Measurements from ENCODE around the gene SLC35G6. TPM values are rescaled to one million over a fixed set of nuclear protein-coding genes. Genes with fewer than 3 reads are reported as not detected.

Gene SLC35G6
- total and polyA plus RNA-seq, 2 of the 13 experiments (the other 11 are each of a cell fraction or from before 2014, with no cell fraction given) = 0.07 TPM; not detected in 1

DNA sequence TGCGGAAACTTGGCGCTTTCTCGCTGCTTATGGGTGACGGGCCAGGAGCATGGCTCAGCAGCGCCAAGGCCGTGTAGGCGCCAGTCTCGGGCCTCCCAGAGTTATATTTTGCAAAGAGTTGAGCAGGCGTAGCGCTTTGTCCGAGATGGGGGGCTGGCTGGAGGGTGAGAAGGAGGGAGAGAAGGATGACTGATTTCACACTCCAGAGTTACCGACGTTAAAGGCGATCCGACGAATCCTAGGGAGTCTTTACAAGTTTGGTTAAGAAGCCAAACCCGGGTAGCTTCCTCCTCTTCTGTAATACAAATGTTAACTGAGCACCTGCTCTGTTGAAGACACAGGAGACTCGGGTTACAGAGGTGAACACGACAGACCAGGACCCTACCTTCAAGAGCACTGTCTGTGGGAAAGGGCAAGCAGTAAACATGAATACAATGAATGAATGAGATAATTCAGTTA, 3.7 kb downstream of the SLC35G6 start (continued):
- TF ChIP-seq, protein P1, sequence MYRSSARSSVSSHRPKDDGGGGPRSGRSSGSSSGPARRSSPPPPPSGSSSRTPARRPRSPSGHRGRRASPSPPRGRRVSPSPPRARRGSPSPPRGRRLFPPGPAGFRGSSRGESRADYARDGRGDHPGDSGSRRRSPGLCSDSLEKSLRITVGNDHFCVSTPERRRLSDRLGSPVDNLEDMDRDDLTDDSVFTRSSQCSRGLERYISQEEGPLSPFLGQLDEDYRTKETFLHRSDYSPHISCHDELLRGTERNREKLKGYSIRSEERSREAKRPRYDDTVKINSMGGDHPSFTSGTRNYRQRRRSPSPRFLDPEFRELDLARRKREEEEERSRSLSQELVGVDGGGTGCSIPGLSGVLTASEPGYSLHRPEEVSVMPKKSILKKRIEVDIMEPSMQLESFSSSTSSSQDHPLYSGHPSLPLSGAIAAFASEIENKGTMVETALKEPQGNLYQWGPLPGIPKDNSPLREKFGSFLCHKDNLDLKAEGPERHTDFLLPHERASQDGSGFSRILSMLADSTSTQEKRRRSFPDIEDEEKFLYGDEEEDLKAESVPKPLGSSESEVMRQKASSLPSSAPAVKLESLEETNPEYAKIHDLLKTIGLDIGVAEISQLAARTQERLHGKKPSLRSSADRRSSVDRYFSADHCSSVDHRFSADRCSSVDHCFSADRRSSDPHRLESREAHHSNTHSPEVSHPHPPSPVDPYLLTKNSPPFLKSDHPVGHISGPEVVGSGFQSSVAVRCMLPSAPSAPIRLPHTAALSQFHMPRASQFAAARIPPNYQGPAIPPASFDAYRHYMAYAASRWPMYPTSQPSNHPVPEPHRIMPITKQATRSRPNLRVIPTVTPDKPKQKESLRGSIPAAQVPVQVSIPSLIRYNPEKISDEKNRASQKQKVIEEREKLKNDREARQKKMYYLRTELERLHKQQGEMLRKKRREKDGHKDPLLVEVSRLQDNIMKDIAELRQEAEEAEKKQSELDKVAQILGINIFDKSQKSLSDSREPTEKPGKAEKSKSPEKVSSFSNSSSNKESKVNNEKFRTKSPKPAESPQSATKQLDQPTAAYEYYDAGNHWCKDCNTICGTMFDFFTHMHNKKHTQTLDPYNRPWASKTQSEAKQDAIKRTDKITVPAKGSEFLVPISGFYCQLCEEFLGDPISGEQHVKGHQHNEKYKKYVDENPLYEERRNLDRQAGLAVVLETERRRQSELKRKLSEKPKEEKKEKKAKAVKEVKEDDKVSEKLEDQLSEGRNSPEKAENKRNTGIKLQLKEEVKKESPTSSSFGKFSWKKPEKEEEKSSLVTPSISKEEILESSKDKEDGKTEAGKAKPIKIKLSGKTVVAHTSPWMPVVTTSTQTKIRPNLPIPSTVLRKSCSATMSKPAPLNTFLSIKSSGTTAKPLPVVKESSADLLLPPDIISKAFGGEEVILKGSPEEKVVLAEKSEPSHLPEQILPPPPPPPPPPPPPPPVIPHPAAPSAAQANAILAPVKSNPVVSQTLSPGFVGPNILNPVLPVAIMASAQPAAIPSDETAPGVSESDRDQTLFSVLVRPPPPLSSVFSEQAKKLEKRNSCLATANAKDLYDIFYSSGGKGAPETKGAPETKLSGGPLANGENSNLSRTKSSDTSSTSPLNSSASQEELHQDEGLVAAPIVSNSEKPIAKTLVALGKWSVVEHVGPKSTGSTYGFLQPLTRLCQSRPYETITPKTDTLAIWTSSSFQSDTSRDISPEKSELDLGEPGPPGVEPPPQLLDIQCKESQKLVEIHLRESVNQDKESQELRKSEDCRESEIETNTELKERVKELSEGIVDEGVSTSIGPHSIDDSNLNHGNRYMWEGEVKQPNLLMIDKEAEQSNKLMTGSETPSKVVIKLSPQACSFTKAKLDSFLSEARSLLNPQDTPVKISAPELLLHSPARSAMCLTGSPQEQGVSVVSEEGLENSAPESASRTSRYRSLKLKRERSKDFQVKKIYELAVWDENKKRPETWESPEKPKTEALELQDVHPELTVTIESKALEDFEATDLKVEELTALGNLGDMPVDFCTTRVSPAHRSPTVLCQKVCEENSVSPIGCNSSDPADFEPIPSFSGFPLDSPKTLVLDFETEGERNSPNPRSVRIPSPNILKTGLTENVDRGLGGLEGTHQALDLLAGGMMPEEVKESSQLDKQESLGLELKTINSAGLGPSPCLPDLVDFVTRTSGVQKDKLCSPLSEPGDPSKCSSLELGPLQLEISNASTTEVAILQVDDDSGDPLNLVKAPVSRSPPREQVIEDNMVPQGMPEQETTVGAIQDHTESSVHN (CRISPR knock-in tag; IDR thresholded peaks at IDR 0.05) = peak; percentile 61; the same call in 1 of the 2 replicates
- TF ChIP-seq, protein P2, sequence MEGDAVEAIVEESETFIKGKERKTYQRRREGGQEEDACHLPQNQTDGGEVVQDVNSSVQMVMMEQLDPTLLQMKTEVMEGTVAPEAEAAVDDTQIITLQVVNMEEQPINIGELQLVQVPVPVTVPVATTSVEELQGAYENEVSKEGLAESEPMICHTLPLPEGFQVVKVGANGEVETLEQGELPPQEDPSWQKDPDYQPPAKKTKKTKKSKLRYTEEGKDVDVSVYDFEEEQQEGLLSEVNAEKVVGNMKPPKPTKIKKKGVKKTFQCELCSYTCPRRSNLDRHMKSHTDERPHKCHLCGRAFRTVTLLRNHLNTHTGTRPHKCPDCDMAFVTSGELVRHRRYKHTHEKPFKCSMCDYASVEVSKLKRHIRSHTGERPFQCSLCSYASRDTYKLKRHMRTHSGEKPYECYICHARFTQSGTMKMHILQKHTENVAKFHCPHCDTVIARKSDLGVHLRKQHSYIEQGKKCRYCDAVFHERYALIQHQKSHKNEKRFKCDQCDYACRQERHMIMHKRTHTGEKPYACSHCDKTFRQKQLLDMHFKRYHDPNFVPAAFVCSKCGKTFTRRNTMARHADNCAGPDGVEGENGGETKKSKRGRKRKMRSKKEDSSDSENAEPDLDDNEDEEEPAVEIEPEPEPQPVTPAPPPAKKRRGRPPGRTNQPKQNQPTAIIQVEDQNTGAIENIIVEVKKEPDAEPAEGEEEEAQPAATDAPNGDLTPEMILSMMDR (CRISPR knock-in tag; IDR thresholded peaks at IDR 0.05) = peak; percentile 61
- no peak for TF ChIP-seq AKAP8 (CRISPR knock-in tag; IDR thresholded peaks at IDR 0.05)
- TF ChIP-seq NR2F6 (IDR thresholded peaks at IDR 0.05) = no peak; the same call in 1 of the 2 replicates
- TF ChIP-seq NR2F6 (CRISPR knock-in tag; IDR thresholded peaks at IDR 0.05) = no peak
- TF ChIP-seq ZFX (CRISPR knock-in tag; IDR thresholded peaks at IDR 0.05; ENCODE audit: low read depth) = no peak
- no peak for TF ChIP-seq TBL1XR1 (IDR thresholded peaks at IDR 0.05; ENCODE audit: borderline replicate concordance, low read length, partially characterized antibody)
- peak; percentile 34 for TF ChIP-seq STAG1 (CRISPR knock-in tag; IDR thresholded peaks at IDR 0.05)
- TF ChIP-seq, protein P3, sequence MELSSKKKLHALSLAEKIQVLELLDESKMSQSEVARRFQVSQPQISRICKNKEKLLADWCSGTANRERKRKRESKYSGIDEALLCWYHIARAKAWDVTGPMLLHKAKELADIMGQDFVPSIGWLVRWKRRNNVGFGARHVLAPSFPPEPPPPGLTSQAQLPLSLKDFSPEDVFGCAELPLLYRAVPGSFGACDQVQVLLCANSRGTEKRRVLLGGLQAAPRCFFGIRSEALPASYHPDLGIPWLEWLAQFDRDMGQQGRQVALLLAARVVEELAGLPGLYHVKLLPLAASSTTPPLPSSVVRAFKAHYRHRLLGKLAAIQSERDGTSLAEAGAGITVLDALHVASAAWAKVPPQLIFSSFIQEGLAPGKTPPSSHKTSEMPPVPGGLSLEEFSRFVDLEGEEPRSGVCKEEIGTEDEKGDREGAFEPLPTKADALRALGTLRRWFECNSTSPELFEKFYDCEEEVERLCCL (CRISPR knock-in tag; IDR thresholded peaks at IDR 0.05; ENCODE audit: borderline replicate concordance) = no peak
- TF ChIP-seq ZSCAN12 (CRISPR knock-in tag; IDR thresholded peaks at IDR 0.05) = no peak
- TF ChIP-seq ZSCAN9 (CRISPR knock-in tag; IDR thresholded peaks at IDR 0.05; ENCODE audit: borderline replicate concordance) = no peak; the same call in 1 of the 2 replicates
- peak; percentile 66 for TF ChIP-seq TARDBP (CRISPR knock-in tag; IDR thresholded peaks at IDR 0.05)
- no peak for TF ChIP-seq ETV5 (CRISPR knock-in tag; IDR thresholded peaks at IDR 0.05; ENCODE audit: borderline replicate concordance)
- TF ChIP-seq RAD21 (CRISPR knock-in tag; IDR thresholded peaks at IDR 0.05) = peak; percentile 63
- TF ChIP-seq HNRNPLL (IDR thresholded peaks at IDR 0.05; ENCODE audit: low read depth, low read length, poor library complexity, severe bottlenecking) = peak; percentile 14
- TF ChIP-seq, protein P4, sequence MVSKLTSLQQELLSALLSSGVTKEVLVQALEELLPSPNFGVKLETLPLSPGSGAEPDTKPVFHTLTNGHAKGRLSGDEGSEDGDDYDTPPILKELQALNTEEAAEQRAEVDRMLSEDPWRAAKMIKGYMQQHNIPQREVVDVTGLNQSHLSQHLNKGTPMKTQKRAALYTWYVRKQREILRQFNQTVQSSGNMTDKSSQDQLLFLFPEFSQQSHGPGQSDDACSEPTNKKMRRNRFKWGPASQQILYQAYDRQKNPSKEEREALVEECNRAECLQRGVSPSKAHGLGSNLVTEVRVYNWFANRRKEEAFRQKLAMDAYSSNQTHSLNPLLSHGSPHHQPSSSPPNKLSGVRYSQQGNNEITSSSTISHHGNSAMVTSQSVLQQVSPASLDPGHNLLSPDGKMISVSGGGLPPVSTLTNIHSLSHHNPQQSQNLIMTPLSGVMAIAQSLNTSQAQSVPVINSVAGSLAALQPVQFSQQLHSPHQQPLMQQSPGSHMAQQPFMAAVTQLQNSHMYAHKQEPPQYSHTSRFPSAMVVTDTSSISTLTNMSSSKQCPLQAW (CRISPR knock-in tag; IDR thresholded peaks at IDR 0.05) = 0 out of 2 replicates have a peak, but pooled peaks have one; percentile 65
- TF ChIP-seq MIXL1 (CRISPR knock-in tag; IDR thresholded peaks at IDR 0.05) = no peak

Data from HepG2 (cell line).